Measurements from ENCODE around the gene ADAMTS17.

ADAMTS17 gene

DNA sequence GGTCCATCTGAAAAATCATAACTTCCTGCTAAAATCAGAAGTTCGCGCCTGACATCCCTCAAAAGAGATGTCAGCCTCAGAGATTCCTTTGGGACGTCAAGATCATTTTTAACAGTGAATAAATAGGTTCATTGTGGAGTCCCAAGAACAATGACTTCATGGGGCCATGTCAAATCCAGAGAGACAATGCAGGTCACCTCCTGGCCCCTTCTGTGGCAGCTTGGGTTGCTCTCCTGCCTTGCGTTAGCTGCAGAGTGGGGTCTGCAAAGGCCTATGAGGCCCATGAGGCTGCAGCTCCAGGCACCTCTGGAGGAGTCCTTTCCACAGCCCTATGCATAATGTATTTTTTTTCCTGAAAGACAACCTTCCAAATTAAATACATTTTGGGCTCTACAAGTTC is 282.3 kb downstream of the ADAMTS17 start:
- Mint-ChIP-seq H3K36me3 (ENCODE audit: low read depth) (no peaks in the 10 kb centered on the region), H3K4me3 (no peak overlapping the region), H3K9me3 (no peaks in the 10 kb centered on the region), H3K27ac (no peak overlapping the region), H3K27me3 (no peaks in the 10 kb centered on the region), H3K4me1 (ENCODE audit: low read depth) (no peaks in the 10 kb centered on the region)
- DNase-seq, result no peak

DNA sequence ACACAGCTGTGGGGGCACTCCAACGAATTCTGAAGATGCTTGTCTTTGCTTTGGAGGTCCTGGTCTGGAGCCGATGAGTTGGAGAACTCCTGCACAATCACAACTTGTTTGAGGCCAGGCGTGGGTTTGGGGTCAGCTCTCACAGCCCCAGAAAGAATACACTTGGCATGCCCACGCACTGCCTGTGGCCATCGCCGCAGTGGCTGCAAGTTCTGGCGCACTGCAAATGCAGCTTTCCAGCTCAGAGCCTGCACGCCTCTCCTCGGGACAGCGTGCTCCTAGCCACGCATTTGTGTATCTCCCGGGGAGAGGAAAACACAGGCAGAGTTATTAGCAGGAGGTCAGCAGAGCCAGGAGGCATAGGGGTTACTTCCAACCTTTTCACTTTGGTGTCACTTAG is 282.7 kb downstream of the ADAMTS17 start:
- Mint-ChIP-seq H3K27ac (no peak overlapping the region), H3K4me3 (no peak overlapping the region), H3K27me3 (no peaks in the 10 kb centered on the region), H3K4me1 (ENCODE audit: low read depth) (no peaks in the 10 kb centered on the region), H3K9me3 (no peaks in the 10 kb centered on the region), H3K36me3 (ENCODE audit: low read depth) (no peaks in the 10 kb centered on the region)
- DNase-seq, result no peak

DNA sequence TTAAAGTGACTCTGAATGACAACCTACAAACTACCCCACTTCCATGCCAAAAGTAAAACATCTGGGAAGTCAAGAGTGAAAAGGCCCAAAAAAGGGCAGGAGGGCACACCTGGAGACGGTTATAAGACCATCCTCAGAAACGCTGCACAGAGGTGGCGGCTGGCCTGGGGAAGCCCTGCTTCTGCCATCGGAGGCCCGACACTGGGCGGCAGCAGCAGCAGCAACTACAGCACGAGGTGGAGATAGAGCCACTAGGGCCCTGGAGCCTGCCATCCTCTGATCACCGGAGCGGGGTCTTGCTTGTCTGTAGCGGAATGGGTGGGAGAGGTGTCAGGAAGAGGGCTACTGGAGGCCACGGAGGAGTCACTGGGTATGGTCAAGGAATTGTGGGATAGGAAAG is 283.3 kb downstream of the ADAMTS17 start:
- Mint-ChIP-seq H3K4me1 (ENCODE audit: low read depth) (no peaks in the 10 kb centered on the region), H3K27me3 (no peaks in the 10 kb centered on the region), H3K27ac (no peak overlapping the region), H3K4me3 (no peak overlapping the region), H3K36me3 (ENCODE audit: low read depth) (no peaks in the 10 kb centered on the region), H3K9me3 (no peaks in the 10 kb centered on the region)
- no peak for DNase-seq

DNA sequence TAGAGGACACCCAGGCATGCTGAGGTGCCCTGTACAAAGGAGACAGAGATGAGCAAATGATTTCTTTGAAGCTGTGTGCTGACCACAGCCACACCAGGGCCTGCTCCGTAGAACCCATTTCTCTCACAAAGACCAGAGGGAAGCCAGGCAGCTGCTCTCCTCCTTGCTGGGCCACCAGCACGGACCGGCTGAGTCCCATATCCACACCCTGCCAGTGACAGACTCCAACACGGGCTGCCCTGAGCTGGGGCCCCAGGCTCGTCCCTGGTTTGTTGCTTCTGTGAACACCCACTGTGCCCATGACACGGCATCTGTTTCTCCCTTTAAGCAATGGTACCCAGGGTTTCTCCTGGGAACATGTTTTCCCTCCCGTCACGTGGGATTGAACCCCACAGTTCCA is 284.5 kb downstream of the ADAMTS17 start:
- H3K9me3 Mint-ChIP-seq, result no peaks in the 10 kb centered on the region
- no peak overlapping the region for H3K27ac Mint-ChIP-seq
- DNase-seq, result no peak
- no peaks in the 10 kb centered on the region for H3K27me3 Mint-ChIP-seq
- no peaks in the 10 kb centered on the region for H3K36me3 Mint-ChIP-seq (ENCODE audit: low read depth)
- H3K4me1 Mint-ChIP-seq (ENCODE audit: low read depth), result no peaks in the 10 kb centered on the region
- H3K4me3 Mint-ChIP-seq, result no peak overlapping the region

DNA sequence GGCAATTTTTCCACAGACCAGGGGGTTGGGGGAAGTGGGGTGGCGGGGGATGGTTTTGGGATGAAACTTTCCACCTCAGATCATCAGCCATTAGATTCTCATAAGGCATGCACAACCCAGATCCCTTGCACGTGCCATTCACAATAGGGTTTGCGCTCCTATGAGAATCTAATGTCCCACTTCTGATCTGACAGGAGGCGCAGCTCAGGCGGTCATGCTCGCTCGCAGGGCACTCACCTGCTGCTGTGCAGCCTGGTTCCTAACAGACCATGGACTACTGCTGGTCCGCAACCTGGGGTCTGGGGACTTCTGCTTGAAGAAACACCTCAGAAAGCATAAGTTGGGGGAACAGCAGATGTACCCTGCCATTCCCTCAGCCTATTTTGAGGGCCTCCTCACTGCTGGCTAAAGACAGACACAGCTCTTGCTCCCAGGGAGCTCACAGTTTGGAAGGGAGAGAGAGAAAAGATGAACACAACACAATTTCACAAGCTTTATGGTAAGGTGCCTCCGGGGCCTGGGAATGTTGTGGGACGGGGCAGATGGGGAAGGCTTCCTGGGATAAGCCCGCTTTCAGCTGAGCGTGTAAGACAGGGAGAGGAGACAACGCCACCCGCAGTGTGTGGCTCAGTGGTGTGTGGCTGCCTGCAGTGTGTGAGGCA is 285.2 kb downstream of the ADAMTS17 start:
- no peak overlapping the region for H3K4me3 Mint-ChIP-seq
- DNase-seq, result no peak
- H3K27me3 Mint-ChIP-seq, result no peaks in the 10 kb centered on the region
- H3K4me1 Mint-ChIP-seq (ENCODE audit: low read depth), result no peaks in the 10 kb centered on the region
- no peak overlapping the region for H3K27ac Mint-ChIP-seq
- no peaks in the 10 kb centered on the region for H3K36me3 Mint-ChIP-seq (ENCODE audit: low read depth)
- no peaks in the 10 kb centered on the region for H3K9me3 Mint-ChIP-seq

DNA sequence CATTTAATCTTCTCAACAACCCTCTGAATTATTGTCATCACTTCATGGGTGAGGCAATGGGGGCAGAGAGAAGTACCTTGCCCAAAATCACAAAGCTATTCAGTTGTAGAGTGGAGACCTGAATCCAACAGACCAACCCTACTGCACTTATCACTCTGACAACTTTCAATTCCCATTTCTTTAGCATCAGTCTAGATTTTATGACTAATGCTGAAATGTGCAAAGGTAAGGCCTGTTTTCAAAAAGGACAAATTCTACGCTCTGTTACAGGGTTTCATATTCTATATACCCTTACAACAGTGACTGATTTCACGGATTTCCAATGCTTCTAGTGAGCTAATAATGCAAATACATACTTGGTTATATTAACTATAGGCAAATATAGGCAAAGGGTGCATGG is 286.0 kb downstream of the ADAMTS17 start:
- no peaks in the 10 kb centered on the region for H3K9me3 Mint-ChIP-seq
- no peak overlapping the region for H3K27ac Mint-ChIP-seq
- H3K27me3 Mint-ChIP-seq, result no peaks in the 10 kb centered on the region
- DNase-seq, result no peak
- no peaks in the 10 kb centered on the region for H3K36me3 Mint-ChIP-seq (ENCODE audit: low read depth)
- H3K4me3 Mint-ChIP-seq, result no peak overlapping the region
- no peaks in the 10 kb centered on the region for H3K4me1 Mint-ChIP-seq (ENCODE audit: low read depth)

DNA sequence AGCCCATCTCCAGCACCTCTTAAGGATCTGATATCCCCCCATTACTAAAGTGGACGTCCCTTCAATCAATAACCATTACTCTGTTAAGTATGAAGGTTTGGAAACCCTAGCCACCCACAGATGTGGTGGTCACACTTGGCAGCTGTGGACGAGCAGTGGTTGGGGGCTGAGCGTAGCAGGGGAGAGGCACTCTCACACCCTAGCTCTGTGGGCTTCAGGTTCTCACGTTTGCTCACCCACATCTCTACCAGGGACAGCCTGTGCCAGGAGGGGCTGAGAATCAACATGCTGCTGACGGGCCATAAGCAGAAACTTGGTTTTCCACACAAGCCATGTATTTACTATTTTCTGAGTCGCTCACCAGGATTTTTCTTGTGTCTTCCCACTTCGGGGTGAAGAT is 287.2 kb downstream of the ADAMTS17 start:
- Mint-ChIP-seq H3K4me1 (ENCODE audit: low read depth) (no peaks in the 10 kb centered on the region), H3K36me3 (ENCODE audit: low read depth) (no peaks in the 10 kb centered on the region), H3K9me3 (no peaks in the 10 kb centered on the region), H3K27ac (no peak overlapping the region), H3K4me3 (no peak overlapping the region), H3K27me3 (no peaks in the 10 kb centered on the region)
- no peak for DNase-seq

DNA sequence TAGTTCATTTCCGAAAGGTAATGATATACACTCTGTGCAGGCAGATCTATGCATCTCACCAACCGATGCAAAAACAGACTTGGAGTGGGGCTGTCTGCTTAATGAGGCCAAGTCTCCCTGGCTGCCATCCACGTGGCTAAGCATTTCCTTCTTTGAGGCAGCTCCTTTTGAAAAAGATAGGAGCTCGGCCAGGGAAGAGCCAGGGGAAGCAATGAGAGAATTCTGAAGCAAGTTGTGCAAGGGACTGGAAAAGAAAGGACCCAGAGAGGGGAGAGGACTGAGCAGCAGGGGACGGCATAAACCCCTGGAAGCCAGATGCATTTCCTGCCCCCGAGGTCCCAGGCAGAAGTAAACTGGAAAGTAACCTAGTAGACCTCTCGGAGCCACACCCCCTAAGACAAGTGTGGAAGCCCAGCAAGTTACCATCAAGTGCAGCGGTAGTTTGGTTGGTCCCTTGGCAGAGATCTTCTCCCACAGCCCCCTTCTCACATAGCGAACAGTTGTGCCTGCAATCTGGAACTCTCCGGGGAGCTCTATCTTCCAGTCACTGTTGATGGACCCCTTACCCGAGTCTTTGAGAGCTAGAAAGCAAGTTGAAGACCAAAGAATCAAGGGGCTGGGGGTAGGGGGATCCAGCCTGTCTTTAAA is 288.2 kb downstream of the ADAMTS17 start:
- Mint-ChIP-seq H3K9me3 (no peaks in the 10 kb centered on the region), H3K27ac (no peak overlapping the region), H3K36me3 (ENCODE audit: low read depth) (peaks cover 7% of the 10 kb centered on the region), H3K27me3 (no peaks in the 10 kb centered on the region), H3K4me3 (no peak overlapping the region), H3K4me1 (ENCODE audit: low read depth) (no peaks in the 10 kb centered on the region)
- no peak for DNase-seq

DNA sequence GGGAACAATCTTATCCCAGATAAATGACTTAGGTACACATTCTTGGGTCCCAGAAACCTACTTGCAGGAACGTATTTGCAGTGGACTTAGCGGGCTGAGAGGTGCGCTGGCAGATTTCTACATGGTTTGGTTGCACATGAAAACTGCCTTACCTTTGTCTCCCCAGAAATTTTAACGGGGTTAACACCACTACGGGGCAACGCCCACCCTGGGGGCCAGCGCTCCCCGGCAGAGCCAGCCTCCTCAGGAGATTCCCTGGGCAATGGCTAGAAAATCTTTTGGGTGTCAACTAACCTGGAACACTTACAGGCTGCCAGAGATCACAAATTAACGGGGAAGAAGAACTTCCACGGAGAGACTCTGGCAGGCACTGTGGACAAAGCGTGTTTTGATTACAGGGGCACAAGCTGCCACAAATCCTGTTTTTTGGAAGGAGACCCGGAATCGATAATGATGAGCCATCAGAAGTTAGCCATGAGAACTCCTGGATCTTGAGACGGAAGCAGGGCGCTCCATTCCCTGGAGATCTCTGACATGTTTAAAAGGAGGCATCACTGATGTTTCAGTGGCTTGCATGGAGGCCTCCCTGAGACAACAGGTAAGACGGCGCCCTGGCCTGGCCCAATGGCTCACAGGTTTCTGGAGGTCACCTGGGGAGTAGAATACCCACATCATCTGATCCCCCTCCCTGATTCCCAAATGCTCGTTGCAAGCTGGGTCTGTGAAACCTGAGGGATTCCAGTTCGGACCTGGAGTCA is 288.9 kb downstream of the ADAMTS17 start:
- H3K4me1 Mint-ChIP-seq (ENCODE audit: low read depth), result no peaks in the 10 kb centered on the region
- H3K27me3 Mint-ChIP-seq, result no peaks in the 10 kb centered on the region
- H3K4me3 Mint-ChIP-seq, result no peak overlapping the region
- H3K27ac Mint-ChIP-seq, result no peak overlapping the region
- peaks cover 13% of the 10 kb centered on the region for H3K36me3 Mint-ChIP-seq (ENCODE audit: low read depth)
- no peak for DNase-seq
- peaks cover 1% of the 10 kb centered on the region for H3K9me3 Mint-ChIP-seq

DNA sequence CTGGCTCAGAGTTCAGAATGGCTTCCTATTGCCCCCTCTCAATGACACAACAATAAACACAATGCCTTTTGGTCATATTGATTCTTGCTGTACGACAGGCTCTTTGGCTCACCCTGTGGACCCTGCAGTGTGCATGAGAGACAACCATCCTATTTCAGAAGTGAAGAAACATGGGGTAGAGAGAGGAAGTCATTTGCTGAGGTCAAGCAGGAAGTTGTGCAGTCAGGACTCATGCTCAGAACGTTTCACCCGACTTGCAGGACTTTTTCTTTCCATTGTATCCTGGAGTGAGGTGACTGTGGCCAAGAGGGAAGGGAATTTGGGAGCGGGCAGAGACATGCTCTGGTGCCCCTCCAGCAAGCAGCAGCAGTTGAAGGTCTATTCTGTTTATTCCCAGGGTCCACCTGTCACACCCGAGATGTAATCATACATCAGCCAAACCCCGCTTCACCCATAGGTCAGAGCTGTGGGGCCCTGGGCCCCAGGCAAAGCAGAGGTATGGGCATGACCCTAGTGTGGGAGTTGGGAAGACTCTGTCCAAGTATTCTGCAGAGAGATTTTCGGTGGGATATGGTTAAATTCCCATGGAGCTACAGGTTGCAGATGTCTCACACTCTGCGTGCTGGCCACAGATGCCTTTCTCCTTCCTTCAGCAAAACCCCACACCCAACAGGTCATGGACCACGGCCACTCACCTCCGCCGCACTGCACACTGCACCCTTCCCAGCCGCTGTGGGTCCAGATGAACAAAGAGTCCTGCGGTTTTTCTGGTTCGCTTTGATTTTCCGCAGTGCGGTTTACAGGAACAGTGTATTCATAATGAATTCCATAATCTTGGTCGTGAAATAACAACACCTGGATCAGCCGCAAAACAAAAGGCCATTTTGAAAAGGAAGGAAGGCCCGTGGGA is 290.6 kb downstream of the ADAMTS17 start:
- Mint-ChIP-seq H3K27me3 (no peaks in the 10 kb centered on the region), H3K27ac (no peak overlapping the region)

DNA sequence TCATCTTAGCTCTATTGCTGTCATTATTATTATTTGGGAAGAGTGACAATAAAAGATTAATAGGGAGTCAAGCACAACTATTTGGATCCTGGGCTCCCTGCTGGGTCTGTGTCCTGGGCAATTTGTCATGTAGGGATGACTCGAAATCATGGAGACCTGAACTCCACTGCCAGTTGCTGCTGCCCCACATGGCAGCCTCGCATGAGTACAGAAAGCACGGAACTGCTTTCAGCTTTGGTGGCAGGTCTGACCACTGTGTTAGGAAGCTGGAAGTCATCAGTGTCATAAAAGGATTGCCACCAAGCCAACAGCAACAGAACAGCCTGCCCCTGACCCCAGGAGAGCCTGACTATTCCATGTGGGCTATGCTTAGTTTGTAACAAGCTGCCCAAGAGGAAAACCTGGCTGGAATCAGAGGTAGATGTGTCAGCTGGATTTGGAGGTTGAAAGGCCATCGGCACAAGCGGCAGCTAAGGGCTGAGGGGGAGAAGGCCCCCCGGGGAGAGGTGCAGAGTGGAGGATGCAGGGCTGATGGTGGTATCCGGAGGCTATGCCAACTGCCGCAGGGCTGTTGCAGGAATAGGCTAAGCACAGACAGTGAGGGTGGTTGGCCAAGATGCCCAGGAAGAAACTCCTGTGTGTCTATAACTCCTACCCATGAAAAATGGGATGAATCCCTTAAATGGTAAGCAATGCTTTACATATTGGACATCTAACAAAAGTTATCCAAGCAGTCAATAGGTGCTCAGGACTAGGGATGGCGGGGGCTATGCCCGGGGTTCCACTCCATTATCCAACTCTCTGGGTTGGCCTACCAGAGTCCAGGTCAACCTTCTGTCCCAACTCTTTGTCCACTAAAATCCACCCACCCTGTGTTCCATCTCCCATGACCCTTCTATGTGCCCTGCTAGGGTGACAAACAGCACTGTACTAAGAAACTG is 291.6 kb downstream of the ADAMTS17 start:
- Mint-ChIP-seq H3K4me3 (no peak overlapping the region), H3K36me3 (ENCODE audit: low read depth) (peaks cover 30% of the 10 kb centered on the region), H3K27me3 (no peaks in the 10 kb centered on the region), H3K27ac (no peak overlapping the region), H3K9me3 (peaks cover 9% of the 10 kb centered on the region), H3K4me1 (ENCODE audit: low read depth) (no peaks in the 10 kb centered on the region)
- no peak for DNase-seq

More for the DNA sequence above, 290.6 kb downstream of the ADAMTS17 start:
- no peak for DNase-seq
- Mint-ChIP-seq H3K9me3 (peaks cover 9% of the 10 kb centered on the region), H3K4me1 (ENCODE audit: low read depth) (no peaks in the 10 kb centered on the region), H3K36me3 (ENCODE audit: low read depth) (peaks cover 29% of the 10 kb centered on the region), H3K4me3 (no peak overlapping the region)

DNA sequence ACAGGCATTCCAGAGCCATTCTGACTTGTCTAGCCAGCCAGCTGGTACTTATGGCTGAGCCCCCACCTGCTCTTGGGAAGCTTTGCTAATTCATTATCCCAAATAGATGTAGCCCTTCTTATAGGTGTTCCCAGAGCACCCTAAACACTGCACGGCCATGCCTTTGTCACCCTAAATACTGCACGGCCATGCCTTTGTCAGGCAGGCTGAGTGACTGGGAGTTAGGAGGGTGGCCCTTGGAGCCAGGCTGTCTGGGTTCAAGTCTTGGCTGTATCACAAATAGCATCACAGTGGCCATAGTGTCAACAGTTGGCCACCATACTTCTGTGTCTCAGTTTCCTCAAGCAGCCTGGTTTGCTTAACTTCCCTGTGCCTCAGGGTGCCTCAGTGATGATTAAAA is 292.3 kb downstream of the ADAMTS17 start:
- H3K36me3 Mint-ChIP-seq (ENCODE audit: low read depth), result peaks cover 30% of the 10 kb centered on the region
- no peaks in the 10 kb centered on the region for H3K4me1 Mint-ChIP-seq (ENCODE audit: low read depth)
- no peak overlapping the region for H3K27ac Mint-ChIP-seq
- H3K4me3 Mint-ChIP-seq, result no peak overlapping the region
- DNase-seq, result no peak
- H3K27me3 Mint-ChIP-seq, result no peaks in the 10 kb centered on the region
- peaks cover 9% of the 10 kb centered on the region for H3K9me3 Mint-ChIP-seq

DNA sequence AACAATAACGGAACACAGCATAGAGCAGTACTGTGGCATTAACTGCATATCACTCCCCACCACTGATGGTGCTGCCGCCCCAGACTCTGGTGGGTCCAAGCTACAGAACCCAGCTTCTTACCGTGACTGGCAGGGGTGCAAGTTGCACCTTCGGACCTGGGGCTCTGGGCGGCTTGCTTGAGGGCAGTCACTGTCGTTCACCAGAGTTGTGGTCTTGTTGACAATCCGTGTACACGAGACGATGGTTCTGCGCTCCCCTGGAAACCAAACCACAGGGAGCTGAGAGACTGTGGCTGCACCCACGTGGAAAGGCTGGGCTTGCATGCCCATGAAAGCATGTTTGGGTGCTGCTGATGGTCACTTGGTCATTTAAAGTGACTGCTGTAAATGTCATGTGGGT is 293.0 kb downstream of the ADAMTS17 start:
- Mint-ChIP-seq H3K9me3 (peaks cover 9% of the 10 kb centered on the region), H3K36me3 (ENCODE audit: low read depth) (peaks cover 30% of the 10 kb centered on the region), H3K27me3 (no peaks in the 10 kb centered on the region), H3K27ac (no peak overlapping the region), H3K4me3 (no peak overlapping the region), H3K4me1 (ENCODE audit: low read depth) (no peaks in the 10 kb centered on the region)
- DNase-seq, result no peak
